LNCaP clone FGC (cell line): Measurements from ENCODE around the gene VPS37D.

Source experiments
- DNase-seq: peaks from one replicate; pipeline ENCODE4 v3.0.0-alpha.2; 2011; ENCODE audit warnings: low read depth
- H3K4me3 ChIP-seq: 2 replicates; pipeline ENCODE4 v1.5.1; 2011; ENCODE audit warnings: mild to moderate bottlenecking, low read depth, low read length, control low read depth
- CTCF ChIP-seq: IDR thresholded peaks from 2 replicates; pipeline ENCODE4 v1.5.1; 2012; ENCODE audit warnings: mild to moderate bottlenecking; ENCODE audit not compliant: control insufficient read depth, insufficient read depth; ENCODE audit errors: extremely low read depth

Gene VPS37D

GRCh38 chr7:73696372-73696771 is 28.7 kb downstream of the VPS37D start:
- TF ChIP-seq CTCF, result no peak
- H3K4me3 ChIP-seq, result no peak overlapping the region
- no peak for DNase-seq

GRCh38 chr7:73698410-73698809 is 30.8 kb downstream of the VPS37D start:
- H3K4me3 ChIP-seq, result no peak overlapping the region
- no peak for DNase-seq
- TF ChIP-seq CTCF, result no peak

- no peak for TF ChIP-seq CTCF
- no peak for DNase-seq
- no peak overlapping the region for H3K4me3 ChIP-seq
Measured at GRCh38 chr7:73699370-73700068, 31.9 kb downstream of the VPS37D start.

GRCh38 chr7:73700069-73700423 is 32.4 kb downstream of the VPS37D start:
- no peak overlapping the region for H3K4me3 ChIP-seq
- DNase-seq, result no peak
- no peak for TF ChIP-seq CTCF

GRCh38 chr7:73700581-73701134 is 33.0 kb downstream of the VPS37D start:
- DNase-seq, result no peak
- TF ChIP-seq CTCF, result no peak
- H3K4me3 ChIP-seq, result no peak overlapping the region

GRCh38 chr7:73701357-73701995 is 33.8 kb downstream of the VPS37D start:
- no peak overlapping the region for H3K4me3 ChIP-seq
- peak; percentile 34 for TF ChIP-seq CTCF
- DNase-seq, result no peak
